Activated effector memory CD4-positive, alpha-beta T cell treated with Interleukin-2 at 50 U/mL for 16 hours (primary cell): ENCODE measurements around the gene KLRF1.

Experiments used
- DNase-seq: peaks from one replicate; pipeline ENCODE4 v3.0.0-alpha.2; 2020

KLRF1 gene

DNA sequence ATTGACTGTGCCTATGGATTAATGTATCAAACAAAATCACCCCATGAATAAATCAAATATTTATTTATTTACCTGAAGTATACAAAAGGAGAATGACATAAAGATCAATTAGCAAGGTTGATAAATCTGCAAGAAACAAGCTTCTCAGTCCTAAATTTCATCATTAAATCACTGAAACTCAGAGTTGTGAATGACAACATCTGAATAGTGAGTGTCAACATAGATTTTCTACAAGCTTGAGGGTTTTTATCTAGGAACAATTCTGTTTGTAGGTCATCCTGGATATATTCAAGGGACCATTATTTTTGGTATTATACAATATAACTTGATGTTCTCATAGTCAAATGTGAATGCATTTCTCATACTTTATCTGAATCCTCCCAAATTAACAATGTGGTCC is 17.4 kb upstream of the KLRF1 start:
- DNase-seq, result no peak

DNA sequence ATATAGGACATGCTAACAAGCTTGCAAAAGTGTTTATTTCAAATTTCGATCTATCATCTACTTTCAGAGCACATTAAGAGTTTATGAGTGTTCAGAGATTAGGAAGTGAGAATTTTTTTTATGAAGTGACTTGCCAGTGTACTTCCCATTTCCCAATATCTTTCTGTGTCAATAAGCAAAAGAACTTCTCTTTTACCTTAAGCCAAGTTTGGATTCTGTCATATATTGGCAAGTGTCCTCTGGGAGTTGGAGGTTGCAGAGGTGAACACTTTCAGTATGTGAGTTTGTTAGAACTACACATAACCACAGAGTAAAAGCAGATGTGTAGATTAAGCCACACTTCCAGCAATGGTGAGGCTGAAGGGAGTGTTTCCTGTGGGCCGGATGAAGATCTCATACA is 16.6 kb upstream of the KLRF1 start:
- DNase-seq, result no peak

DNA sequence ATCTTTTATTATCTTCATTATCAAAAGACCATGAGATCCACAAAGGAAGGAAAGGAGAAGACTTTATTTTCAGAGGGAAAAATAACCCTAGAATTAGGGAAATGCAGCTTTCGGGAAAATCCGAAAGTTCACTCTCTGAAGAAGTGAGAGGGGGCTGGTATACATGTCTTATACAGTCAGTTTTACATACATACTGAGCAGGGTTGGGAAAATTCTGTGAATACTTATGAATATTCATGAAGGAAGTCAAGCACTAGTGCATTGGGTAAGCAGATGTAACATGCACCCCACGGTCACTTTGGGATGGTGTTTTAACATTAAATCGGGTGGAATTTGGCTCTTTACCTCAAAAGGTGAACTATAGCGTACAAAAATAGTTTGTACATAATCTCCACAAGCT is 15.7 kb upstream of the KLRF1 start:
- DNase-seq, result no peak

DNA sequence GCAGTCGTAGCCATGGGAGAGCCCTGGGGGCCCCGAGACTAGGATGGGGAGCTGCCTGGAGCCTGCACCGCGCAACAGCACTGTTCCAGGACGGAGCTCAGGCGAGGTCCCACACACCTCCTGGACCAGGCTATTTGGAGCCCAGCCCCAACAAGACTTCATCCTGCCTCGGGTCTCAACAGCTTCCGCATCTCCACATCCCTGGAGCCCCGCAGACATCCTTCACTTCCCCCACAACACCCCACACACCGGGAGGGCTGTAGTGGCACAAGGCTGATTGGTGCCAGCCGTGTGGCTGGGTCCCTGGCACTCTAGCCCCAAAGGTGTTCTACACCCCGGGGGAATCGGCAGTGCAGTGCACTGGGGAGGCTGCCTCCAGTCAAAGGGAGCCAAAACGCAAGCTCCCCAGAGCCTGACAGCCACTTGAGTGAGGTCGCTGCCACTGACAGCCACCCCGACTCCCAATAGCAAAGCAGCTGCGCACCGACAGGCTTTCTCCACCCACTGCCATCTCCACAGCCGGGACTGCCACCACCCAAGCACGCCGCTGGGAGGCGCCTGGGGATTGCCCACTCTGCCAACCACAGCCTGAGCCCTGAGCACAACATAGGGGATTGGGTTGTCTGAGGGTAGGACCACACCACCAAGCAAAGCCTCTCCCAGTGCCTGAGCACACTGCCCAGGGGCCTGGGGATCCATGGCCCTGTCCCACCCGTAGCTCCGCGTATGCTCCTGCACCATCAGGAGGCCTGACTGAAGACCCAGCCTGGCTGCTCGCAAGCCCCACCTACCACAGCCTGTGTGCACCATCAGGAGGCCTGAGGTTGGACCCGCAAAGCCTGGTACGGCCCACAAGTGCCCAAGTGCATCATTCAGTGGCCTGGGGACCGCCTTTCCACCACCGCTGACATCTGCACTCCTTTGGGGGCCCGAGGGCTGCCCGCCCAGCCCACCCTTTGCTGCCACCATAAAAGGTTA is 13.2 kb upstream of the KLRF1 start:
- peak; percentile 84 for DNase-seq

DNA sequence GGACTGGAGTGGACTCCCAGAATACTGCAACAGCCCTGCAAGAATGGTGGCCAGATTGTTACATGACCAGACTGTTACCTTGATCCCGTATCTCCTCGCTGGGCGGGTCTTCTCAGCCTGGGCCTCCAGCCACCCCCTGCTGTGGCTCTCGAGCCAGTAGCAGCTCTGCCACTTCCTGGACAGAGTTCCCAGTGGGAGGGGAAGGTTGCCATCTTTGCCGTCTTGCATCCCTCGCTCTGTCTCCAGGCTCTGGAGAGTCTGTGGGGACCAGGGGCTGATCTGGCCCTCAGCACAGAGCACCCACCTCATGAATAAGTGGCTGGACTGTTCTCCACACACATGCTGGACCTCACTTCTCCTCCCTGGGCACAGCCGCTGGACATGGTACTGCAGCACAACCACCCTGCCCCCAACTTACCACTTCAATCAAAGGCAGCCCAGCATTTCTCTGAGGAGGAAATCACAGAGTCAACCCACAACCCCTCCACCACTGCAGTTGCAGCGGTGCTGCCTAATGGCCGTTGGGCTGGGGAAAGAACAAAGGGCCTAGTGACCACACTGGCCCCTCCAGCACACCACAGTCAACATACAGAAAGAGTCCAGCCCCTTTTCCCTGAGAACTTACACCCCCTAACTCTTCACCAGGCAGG is 6.9 kb upstream of the KLRF1 start:
- DNase-seq, result no peak

DNA sequence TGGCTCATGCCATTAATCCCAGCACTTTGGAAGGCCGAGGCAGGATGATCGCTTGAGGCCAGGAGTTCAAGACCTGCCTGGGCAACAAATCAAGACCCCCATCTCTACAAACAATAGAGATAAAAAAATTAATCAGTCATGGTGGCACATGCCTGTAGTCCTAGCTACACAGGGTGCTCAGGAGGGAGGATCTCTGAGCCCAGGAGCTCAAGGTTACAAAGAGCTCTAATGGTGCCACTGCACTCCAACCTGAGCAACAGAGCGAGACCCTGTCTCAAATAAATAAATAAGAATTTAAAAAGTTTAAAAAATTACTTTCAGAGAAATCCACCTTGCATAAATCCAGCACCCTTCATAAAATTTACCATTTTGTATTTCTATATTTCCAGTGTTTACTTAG is 2.2 kb downstream of the KLRF1 start:
- no peak for DNase-seq

DNA sequence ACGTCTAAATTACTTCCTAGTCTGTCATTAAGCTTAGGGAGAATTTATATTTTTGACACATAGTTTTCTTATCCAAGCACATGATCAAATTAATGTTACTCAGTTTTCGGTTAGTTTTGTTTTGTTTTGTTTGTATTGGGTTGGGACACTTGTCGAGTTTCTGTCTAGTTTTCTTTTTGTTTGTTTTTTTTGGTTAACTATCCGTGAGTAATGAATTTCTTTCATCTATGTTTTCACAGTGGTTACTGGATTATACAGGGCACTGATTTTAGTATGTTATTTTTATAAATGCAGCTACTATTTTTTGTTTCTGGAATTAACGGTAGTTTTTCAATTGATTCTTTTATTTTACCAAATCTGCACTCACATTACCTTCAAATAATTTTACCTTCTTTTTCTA is 2.7 kb downstream of the KLRF1 start:
- DNase-seq, result no peak

DNA sequence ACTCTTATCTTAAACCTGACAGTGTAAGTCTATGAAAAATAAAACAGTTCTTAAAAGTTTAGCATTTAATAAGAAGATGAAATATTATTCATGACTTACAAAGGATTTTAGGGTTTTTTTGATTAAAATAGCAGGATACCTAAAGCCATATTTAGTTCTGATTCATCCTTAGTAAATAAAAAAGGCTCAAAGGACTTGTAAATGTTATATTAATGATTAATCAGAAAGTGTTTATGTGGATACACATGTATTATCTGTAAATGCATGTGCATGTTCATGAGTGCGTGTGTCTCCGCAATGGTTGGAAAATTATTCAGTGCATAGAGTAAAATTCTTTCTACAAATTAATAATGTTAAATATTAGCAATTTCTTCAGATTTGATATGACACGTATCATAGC is 4.4 kb downstream of the KLRF1 start:
- no peak for DNase-seq

DNA sequence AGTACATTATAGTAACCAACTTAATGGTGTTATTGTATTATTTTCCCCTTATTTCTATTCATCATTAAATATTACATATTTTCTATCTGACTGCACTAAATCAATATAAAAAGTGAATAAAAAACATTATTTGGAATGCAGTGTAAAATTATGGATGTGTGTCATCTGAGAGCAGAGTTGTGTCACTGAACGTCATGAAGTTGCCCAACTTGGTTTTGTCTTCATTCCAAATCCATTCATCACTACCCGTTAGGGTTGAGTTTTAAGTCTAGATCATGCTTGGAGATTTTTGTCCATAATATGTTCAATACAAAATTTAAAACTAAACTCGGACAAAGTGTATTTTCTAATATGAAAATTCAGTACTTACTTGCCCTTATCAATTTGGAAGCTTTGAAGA is 16.1 kb downstream of the KLRF1 start:
- no peak for DNase-seq

DNA sequence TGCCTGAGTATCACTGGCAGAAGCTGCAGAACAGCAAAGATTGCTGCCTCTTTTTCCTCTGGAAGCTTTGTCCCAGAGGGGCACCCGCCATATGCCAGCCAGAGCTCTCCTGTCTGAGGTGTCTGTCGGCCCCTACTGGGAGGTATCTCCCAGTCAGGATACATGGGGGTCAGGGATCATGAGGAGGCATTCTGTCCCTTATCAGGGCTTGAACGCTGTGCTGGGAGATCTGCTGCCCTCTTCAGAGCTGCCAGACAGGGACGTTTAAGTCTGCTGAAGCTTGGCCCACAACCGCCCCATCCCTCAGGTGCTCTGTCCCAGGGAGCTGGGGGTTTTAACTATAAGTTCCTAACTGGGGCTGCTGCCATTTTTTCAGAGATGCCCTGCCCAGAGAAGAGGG is 21.6 kb downstream of the KLRF1 start:
- DNase-seq, result no peak

DNA sequence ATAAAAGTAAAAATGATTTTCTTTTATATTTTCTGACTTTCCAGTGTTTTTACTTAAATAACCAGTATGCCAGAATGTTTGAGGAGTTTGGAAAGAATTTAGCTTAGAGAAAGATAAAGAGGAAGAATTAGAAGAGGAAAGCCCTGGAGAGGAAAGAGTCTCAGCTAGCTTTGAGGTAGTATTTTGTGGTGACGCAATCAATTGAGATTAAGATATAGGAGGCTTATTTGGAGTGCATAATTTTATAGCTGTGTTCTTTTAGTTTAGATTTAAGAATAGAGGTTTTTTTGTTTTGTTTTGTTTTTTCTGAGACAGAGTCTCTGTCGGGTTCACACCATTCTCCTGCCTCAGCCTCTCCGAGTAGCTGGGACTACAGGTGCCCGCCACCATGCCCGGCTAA is 23.8 kb downstream of the KLRF1 start:
- no peak for DNase-seq

DNA sequence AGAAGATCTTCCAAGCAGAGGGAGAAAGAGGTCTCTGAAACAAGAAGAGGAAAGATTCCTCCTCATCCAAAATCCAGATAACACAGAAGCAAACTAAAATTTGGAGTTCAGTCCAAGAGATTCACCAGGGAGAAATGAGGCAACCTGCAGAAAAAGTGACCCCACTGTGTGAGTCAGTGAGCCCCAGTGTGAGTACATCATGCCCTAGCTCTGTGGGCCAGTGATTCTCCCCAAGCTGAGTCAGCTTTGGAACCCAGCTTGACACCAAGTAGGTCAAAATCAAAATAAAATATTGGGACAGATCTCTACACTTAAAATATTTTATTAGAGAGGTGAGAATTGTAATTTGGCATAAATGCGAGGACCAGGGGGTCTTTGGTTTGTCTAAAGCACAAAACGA is 24.6 kb downstream of the KLRF1 start:
- no peak for DNase-seq

DNA sequence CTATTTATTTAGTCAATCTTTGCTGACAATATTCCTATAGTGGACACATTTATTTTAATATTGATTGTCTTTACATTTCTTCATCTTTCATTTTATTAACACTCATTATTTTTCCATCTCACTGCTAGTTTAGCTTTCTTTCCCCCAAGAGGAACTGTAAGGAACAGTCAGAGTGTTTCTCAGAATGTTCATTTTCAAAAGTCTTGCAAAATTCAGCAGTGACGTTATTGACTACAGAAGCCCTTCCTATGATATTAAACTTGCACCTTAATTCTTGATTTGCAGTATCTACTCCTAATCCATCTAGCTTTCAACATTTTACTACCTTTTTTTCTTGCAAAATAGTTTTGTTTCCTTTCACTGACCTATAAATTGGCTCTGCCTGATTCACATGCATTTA is 28.9 kb downstream of the KLRF1 start:
- DNase-seq, result no peak

DNA sequence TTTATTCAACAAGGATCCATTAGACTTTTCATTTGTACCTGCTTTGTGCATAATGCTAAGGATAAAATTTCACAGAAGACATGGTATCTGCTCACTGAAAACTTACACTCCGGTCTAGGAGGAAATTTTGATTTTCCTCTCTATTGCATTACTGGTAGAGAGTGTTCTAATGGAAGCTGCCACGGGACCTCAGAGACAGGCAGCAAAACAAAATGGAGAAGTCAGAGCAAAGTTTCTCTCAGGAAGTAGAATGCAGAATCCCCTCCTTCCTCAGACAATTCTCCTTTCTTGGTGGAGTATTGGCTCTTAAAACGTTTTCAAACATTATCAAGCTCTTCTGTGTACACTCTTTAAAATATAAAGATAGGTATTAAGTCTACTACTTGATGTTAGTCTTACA is 29.6 kb downstream of the KLRF1 start:
- no peak for DNase-seq

DNA sequence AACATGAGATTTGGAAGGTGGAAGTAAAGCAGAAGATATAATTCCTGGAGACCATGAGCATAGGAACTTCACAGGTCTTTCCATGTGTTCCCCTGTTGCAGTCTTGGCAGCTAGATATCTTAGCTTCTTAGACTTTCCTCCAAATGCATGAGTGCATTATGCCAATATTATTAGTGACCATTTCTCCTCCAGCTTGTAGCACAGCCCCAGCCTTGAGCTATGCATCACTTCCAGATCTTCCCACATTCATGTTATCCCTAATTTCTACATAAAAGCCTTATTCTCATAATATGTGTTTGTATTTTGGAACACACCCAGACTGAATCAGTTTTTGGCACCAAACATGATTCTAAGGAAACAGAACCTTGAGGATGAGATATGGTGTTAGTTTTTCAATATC is 30.9 kb downstream of the KLRF1 start:
- no peak for DNase-seq

DNA sequence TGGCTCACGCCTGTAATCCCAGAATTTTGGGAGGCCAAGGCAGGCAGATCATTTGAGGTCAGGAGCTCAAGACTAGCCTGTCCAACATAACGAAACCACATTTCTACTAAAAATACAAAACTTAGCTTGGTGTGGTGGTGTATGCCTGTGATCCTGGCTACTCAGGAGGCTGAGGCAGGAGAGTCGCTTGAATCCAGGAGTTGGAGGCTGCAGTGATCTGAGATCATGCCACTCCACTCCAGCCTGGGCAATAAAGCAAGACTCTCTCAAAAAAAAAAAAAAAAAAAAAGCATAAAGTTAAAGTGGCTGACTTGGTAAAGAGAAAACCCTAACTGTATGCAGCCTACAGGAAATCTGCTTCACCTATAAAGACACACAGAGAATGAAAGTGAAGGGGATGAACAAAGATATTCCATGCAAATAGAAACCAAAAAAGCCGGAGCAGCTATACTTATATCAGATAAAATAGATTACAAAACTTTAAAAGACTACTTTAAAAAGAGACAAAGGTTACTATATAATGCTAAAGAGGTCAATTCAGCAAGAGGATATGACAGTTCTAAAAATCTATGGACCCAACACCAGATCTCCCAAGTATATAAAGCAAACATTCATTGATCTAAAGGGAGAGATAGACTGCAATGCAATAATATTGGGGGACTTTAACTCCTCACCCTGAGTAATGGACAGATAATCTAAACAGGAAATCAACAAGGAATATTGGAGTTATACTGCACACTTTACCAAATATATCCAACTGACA is 37.8 kb downstream of the KLRF1 start:
- DNase-seq, result no peak

DNA sequence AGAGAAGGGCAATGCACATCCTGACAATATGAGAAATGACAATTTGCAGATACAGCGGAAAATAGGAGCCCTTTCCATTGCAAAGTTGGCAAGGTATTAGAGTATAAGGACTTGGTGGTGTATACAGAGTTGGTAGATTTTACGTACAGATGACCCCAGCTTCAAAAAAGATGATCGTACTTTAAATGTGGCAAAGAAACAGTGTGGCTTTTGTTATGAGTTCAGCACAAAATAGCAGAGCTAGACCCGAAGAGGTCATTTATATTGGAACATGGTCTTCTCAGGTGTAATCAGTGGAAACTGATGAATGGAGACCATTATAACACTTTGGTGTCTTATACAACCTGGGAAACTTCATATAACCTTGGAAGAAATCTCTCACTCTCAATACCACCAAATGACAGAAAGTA is 39.6 kb downstream of the KLRF1 start:
- DNase-seq, result no peak

DNA sequence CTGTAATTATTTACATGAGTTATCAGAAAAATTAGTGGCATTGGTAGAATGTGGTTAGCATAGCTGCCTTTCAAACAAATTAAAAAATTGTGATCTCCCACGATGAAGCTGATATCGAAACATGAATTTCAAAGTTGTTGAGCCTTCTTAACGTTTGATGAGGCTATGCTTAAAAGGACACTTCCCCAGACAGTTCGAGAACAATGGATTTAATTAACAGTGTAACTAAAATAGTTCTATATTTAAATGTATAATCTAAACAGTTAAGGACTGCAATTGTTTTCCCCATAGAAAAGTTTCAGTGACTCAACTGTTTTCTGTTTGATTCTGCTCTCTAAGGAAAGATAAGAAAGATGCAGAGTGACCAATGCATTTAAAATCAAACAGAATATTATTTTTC is 40.2 kb downstream of the KLRF1 start:
- no peak for DNase-seq

DNA sequence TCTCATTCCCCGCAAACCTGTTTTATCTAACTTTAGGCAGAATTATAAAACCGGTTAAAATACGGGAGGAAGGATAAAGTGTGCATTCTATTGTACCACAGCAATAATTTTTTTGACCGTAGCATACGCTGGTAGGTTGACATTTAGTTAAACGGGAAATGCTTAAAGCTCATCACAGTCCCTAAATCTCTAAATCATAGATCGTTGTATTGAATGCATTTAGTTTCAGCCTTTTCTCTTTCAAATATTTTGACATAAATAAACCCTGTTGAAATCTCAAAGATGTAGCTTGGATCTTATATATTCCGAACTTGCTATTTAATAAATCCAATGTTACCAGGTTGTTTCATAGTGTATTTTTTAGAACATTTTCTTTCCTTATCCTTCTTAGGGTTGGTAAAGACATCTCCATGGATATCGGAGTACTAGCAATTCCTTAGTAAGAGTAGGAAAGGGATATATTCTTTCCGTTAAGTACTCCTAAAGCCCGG is 41.1 kb downstream of the KLRF1 start:
- no peak for DNase-seq

DNA sequence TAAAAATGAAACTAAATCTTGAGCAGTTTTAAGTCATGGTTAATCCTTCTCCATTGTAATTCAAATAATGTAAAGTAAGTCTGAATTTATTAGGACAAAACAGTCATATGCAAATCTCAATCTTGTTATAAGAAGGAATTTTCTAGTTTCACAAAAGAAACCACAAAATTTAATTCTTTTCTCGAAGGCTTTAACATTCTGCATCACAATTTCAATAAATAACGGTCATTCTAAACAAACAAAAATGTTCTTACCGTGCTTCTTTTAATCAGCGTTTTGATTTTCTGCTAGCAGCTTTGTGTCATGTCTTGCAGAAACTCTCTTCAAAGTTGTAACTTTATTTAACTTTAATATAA is 41.6 kb downstream of the KLRF1 start:
- DNase-seq, result no peak

DNA sequence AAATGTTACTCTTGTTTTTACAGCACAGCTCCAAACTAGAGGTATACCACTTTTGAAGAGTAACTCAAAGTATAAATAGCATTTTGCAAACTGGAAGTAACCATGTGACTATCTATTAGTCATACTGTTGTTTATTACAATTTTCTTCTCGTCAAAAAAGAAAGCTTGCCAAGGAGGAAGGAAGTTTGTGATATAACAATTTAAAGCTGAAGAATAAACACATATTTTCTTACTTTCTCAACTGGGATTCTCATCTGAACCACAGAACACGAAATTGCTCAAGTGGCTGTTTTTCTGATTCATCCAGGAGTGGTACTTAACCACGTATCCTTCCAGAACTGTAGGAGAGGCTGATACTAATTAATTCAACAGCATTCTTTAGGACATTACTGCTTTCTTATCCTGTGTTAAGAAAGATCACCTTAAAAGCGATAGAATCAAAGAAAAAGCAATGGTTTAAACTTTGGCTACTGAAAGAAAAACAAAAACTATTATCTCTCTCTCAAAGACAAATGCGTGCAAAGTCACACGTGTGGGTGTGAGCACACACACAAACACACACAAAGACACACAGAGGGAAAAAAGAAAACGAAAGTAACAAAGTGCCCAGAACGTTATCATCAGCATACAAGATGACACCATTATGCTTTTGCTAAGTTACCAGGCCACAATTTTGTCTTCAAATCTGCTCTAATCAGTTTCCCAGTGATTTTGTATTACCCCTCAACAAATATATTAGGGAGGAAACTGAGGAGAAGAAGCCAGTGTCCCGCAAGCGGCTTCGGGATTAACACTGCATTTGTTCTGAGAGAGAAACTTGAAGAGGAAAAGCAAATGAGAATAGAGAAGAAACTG is 42.3 kb downstream of the KLRF1 start, which contains the start of gene CLEC2B:
Gene CLEC2B (minus strand): TSS at position 48 of the 855 bp plus-strand sequence.
- no peak for DNase-seq

DNA sequence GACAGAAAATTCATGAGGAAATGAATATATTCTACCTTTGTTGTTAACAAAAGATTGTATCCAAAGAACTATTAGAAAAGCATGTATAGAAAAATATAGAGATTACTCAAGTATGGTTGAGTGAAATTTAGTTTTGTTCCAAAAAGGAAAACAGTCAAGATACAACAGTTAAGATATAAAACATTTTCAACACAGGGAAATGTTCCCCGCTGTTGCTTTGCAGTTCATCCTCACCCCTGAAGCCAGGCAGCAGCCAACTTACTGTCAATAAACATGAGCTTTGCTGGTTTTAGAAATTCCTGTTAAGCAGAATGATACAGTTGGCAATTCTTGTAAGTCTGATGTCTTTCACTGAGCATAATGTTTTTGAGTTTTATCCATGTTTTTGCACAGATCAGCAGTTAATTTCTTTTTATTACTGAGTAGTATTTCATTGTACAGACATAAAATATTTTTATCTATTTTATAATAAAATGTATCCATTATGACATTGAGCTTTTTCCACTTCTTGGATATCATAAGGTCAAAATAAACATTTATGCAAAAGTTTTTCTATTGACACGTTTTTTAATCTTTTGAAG is 43.1 kb downstream of the KLRF1 start:
- DNase-seq, result no peak
